HG02938 (cell line): ENCODE measurements around the gene USO1.
"Not testable (repeated sequence)": the region's sequence is repeated elsewhere in the genome, so short reads cannot be mapped to it uniquely, and the experiment has no call there.

Source experiments
- ATAC-seq: cut with Tn5 transposase; IDR thresholded peaks from one replicate; pipeline ENCODE4 v1.9.1; 2021; ENCODE audit warnings: mild to moderate bottlenecking, moderate library complexity; ENCODE audit not compliant: unreplicated experiment

Gene USO1

GRCh38 chr4:75714011-75714410 is 10.4 kb upstream of the USO1 start:
- ATAC-seq, result no peak

DNA sequence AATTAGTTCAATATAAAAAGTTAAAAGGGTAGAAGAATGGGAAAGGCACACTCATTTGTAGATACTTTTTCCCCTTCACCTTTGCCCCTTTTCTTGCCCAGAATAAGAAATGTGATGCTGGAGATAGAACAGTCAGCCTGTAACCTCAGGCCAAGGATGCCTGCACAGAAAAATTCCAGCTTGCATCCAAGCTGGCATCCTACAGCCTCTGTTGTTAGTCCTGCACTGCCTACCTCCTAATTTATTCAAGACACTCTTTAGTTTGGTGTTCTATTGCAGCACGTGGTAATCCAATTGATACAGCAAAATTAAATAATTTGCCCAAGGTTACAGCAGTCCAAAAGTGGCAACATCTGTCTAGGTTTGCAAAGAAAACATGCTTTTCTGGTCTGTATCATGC is 9.7 kb upstream of the USO1 start:
- no peak for ATAC-seq

DNA sequence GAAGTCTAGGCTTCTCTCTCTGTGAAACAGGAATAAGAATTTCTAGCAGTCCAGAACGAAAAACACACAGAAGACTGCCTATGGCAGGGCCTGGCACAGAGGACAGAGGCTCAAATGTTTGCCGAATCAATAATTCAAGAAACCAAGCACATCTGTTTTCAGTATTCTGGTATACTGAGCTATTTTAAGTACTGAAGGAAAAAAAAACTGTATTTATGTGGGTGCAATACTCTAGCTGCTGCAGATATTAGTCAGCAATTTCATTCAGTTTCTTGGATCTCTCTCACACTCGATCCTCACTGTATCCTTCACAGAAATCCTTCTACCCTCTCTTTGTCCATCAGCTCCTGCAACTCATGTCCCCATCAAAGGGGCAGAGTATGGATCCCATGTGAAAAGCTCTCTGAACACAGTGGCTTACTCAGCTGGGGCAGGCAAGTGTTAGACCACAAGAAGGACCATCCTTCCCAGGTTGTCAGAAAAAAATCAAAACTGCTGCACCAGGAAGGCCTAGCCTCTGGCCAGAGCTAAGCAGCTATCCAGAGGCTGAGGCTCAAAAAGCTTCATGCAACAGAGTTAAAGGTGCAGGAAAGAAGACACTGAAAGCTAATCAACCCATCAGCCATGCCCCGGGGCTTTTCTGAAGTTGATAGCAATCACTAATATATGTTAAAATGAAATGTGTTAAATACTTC is 9.1 kb upstream of the USO1 start:
- no peak for ATAC-seq

DNA sequence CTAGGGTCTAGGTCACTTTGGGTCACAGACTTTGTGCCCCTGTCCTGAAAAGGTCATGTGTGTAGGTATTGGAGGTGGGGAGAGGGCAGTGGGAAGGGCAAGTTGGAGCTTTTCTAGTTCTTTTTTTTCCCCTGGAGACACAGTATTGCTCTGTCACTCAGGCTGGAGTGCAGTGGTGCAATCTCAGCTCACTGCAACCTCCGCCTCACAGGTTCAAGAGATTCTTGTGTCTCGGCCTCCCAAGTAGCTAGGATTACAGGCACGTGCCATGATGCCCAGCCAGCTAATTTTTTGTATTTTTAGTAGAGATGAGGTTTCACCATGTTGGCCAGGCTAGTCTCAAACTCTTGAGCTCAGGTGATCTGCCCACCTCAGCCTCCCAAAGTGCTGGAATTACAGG is 8.3 kb upstream of the USO1 start:
- not testable (repeated sequence) for ATAC-seq

GRCh38 chr4:75717408-75717807 is 7.0 kb upstream of the USO1 start:
- no peak for ATAC-seq

GRCh38 chr4:75718529-75718928 is 5.8 kb upstream of the USO1 start:
- no peak for ATAC-seq

DNA sequence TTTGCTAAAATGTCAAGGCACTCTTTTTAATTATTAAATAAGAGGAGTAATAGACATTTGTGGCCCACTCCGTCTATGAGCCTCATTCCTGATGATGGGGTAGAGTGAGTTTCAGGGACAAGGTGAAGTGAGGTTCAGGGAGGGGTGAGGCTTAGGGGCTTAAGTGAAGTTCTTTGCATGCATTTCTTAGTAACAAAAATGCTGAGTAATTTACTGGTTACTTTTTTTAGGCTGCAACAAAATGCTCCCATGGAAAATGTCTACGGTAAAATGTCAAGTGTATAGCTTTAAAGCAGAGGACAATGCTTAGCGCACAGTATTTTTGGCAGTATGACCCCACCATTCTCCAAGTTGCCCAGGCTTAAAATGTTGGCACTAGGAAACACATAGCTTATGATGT is 2.0 kb upstream of the USO1 start:
- ATAC-seq, result no peak

DNA sequence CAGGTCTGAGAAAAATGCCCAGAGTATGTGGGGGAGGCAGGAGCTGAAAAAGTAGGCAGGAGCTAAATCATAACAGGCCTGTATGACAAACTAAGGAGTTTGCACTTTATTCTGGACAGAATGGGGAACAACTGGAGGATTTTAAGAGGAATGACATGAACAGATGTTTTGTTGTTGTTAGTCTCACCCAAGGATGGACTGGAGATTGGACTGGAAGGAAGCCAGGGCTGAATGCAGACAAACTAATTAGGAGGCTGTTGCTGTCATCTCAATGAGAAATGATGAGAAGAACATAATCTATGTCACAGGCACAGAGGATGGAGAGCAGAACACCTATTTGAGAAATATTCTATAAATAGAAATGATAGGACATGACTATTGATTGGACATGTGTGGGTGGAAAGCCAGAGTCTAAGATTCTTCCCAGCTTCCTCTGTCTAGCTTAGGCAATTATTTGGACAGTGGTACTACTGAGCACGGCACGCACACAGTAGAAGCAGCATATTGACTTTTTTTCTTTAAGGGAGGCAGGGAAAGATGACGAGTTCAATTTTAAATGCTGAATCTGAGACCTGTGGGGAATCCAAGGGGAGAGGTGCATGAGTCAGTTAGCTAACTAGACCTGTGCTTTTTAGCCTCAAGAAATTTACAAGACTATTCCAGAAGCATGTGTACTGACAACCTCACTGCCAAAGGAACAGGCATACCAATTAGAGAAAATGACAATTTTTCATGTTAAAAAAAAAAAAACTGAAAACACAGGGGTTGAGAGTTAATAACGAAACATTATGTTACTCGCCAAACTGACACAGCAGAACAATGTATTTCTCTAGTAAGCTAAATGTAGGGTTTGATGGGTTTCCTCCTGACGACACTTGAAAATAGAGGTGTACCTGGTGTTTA is 963 bp upstream of the USO1 start:
- ATAC-seq, result no peak

DNA sequence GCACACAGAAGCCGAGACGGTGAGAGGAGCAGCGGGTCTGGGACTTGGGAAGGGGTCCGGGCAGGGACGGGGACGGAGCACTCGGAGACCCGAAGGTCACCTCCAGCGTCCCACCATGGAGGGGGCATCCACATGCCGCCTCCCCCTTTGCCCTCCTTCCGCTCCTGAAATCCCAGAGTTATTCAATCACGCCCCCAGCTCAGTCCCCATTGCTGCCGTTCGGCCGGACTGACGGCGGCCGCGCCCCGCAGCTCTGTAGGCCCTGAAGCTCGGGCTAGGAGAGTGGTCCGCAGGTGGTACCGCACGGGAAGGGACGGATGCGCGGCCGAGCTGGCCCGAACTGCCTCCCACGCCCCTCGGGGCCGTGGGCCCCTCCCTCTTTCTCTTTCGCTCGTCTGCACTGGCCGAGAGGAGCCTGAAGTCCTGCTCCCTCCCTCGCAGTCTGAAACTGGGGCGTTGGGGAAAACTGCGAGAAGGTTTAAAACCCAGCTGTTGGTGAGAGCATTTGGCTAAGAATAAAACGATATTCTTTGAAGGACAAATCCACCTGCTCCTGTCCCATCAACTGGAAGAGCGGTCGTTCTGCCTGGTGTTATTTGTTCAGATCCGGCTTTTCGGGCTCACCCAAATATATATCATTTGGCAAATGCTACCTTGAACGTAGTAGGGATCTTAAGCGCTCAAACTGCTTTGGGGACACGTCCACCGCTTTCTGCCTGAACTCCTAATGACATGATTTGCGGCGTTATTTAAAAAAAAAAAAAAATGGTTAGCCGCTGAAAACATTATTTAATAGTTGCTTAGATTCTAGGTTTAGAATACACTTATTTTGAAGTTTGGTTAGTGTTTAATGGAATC is 719 bp downstream of the USO1 start:
- ATAC-seq, result peak; percentile 54

DNA sequence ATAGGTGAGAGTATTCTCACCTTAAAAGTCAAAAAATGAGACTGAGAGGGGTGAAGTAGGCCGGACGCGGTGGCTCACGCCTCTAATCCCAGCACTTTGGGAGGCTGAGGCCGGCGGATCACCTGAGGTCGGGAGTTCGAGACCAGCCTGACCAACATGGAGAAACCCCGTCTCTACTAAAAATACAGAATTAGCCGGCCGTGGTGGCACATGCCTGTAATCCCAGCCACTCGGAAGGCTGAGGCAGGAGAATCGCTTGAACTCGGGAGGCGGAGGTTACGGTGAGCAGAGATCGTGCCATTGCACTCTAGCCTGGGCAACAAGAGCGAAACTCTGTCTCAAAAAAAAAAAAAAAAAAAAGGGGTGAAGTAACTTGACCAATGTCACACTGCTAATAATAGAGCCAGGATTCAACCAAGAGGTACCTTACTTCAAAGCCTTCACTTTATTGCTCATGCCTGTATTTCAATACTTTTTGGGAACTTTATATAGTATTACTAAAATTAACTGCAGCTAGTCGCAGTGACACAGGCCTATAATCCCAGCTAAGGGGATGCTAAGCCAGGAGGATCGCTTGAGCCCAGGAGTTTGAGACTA is 1.7 kb downstream of the USO1 start:
- not testable (repeated sequence) for ATAC-seq

DNA sequence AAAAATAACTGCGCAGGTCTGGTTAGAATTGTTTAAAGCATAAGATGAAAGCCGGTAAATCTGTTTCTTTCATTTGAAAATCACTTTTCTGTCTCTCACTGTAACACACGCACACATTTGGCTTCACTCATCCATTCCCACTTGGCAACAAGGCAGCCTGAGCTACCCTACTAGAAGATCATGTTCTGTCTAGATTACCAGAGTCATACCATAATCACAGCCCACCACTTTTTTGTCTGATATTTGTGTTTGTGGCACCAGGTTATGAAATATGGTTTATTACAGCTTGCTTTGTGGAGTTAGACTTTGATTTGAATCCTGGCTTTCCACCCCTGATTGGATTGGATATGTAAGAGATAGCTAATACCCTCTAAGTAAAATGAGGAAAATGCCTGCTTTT is 2.2 kb downstream of the USO1 start:
- no peak for ATAC-seq

- ATAC-seq, result no peak
Measured at GRCh38 chr4:75727073-75727472, 2.7 kb downstream of the USO1 start.

DNA sequence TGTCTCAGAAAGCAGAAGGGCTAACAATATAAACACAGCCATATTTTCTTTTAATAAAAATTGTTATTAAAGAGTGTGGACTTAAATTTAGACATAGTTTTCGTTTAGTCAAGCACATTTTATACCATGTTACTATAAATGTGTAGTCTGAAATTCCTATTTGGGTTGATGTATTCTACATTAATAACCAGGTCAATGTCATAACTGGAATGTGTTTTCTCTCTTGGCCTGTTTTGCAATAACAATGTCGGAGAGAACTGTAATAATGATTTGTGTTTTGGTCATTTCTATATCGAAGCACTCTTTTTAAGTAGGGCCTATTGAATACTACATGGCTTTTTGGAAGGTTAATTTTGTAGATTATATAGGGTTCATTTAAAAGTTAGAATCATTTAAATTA is 5.5 kb downstream of the USO1 start:
- ATAC-seq, result no peak

GRCh38 chr4:75733369-75733768 is 9.0 kb downstream of the USO1 start:
- no peak for ATAC-seq

- ATAC-seq, result no peak
Measured at GRCh38 chr4:75735525-75735924, 11.1 kb downstream of the USO1 start.

DNA sequence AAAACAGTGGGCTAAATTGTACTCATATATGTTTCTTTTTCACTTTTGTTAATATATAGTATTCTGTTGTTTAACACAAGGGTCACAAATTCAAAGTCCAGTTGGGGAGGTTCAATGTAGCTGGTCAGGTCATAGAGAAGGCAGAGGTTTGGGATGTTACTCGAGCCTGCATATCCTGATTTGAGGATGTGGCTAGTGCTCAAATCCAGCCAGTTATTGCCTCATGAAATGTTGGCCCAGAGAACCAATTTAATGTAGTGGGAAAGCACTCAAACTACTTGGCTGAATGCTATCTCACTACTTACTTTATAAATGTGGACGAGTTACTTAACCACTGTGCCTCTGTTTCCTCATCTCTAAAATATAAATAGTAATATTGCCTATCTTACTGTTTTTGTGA is 12.5 kb downstream of the USO1 start:
- no peak for ATAC-seq

GRCh38 chr4:75737398-75737797 is 13.0 kb downstream of the USO1 start:
- ATAC-seq, result no peak

GRCh38 chr4:75741027-75741426 is 16.6 kb downstream of the USO1 start:
- no peak for ATAC-seq

GRCh38 chr4:75742451-75742850 is 18.1 kb downstream of the USO1 start:
- ATAC-seq, result no peak

GRCh38 chr4:75745161-75745560 is 20.8 kb downstream of the USO1 start:
- no peak for ATAC-seq

DNA sequence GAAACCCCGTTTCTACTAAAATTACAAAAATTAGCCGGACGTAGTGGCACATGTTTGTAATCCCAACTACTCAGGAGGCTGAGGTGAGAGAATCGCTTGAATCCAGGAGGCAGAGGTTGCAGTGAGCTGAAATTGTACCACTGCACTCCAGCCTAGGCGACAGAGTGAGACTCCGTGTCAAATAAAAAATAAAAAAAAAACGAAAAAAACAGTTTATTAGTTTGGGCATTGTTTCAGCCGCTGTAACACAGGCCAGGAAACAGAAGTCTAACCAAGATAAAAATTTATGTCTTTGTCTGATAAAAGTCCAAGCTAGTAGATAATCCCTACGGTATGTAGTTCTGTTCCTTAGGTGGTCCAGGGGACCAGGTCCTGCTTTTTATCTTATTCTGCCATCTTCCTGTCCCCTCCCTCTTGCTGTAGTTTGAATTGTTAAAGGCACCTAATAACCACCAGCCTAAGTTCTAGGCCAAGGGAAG is 21.4 kb downstream of the USO1 start:
- ATAC-seq, result no peak
